IMR-90 (cell line): ENCODE measurements around the gene PLGRKT. TPM values are rescaled to one million over a fixed set of nuclear protein-coding genes. Genes with fewer than 3 reads are reported as not detected.
A peak's percentile ranks its signal among the peaks of the same experiment; 100 is the strongest.

ENCODE experiments used
- ATAC-seq: fragments of 200-7000 bp; cut with Tn5 transposase; 2 replicates; pipeline ENCODE4 v1.9.1; 2020; ENCODE audit warnings: low read depth, mild to moderate bottlenecking, moderate library complexity
- BruUV-seq: library from RNA; stranded (reverse); fragments of 400-500 nt; replicated peaks from 2 replicates; lab custom pipeline; 2021; lab: Mats Ljungman, UMichigan
- CTCF ChIA-PET: fragments of 300-600 bp; formaldehyde crosslinking; extraction: SDS; loops from one replicate; lab custom pipeline; 2021; ENCODE audit warnings: antibody characterized with exemption; lab: Yijun Ruan, JAX
- POLR2A ChIA-PET: fragments of 300-600 bp; sonication (Branson Sonifier 250); formaldehyde crosslinking; loops from one replicate; lab custom pipeline; 2022; ENCODE audit warnings: antibody characterized with exemption; ENCODE audit not compliant: unreplicated experiment; lab: Charles Lee
- DNase-seq: peaks from one replicate; pipeline ENCODE4 v3.0.0; 2013
- H2AFZ ChIP-seq: replicated peaks from 2 replicates; pipeline ENCODE3; 2013; ENCODE audit warnings: low read length, mild to moderate bottlenecking; ENCODE audit not compliant: poor library complexity
- H2AK5ac ChIP-seq: 2 replicates; pipeline ENCODE4 v1.6.1; 2013; ENCODE audit warnings: low read depth, low read length, inconsistent platforms
- H2AK9ac ChIP-seq: replicated peaks from 2 replicates; pipeline ENCODE3; 2013; ENCODE audit warnings: mild to moderate bottlenecking, low read depth, low read length, moderate library complexity; ENCODE audit not compliant: poor library complexity
- H2BK120ac ChIP-seq: 2 replicates; pipeline ENCODE4 v1.6.1; 2013; ENCODE audit warnings: low read depth, low read length, inconsistent platforms
- H2BK15ac ChIP-seq: 3 replicates; pipeline ENCODE4 v1.6.1; 2013; ENCODE audit warnings: low read depth, low read length, inconsistent platforms
- H2BK20ac ChIP-seq: 2 replicates; pipeline ENCODE4 v1.6.1; 2013; ENCODE audit warnings: low read depth, mild to moderate bottlenecking, inconsistent platforms, low read length, moderate library complexity
- H2BK5ac ChIP-seq: 2 replicates; pipeline ENCODE4 v1.6.1; 2013; ENCODE audit warnings: mild to moderate bottlenecking, low read depth, low read length, inconsistent platforms; ENCODE audit not compliant: poor library complexity, severe bottlenecking
- H3K14ac ChIP-seq: replicated peaks from 2 replicates; pipeline ENCODE4 v1.6.1; 2013; ENCODE audit warnings: low read depth, low read length, inconsistent platforms
- H3K18ac ChIP-seq: 2 replicates; pipeline ENCODE4 v1.6.1; 2013; ENCODE audit warnings: low read depth, low read length, control low read depth
- H3K23ac ChIP-seq: 2 replicates; pipeline ENCODE4 v1.6.1; 2013; ENCODE audit warnings: low read depth, low read length, inconsistent platforms
- H3K27ac ChIP-seq: 2 replicates; pipeline ENCODE4 v1.5.1; 2013; ENCODE audit warnings: mild to moderate bottlenecking, control low read depth, low read length; ENCODE audit not compliant: insufficient read depth
- H3K27me3 ChIP-seq: 2 replicates; pipeline ENCODE4 v1.6.1; 2013; ENCODE audit warnings: low read length; ENCODE audit not compliant: control insufficient read depth, insufficient read depth
- H3K36me3 ChIP-seq: 2 replicates; pipeline ENCODE4 v1.6.1; 2013; ENCODE audit warnings: low read length, mixed read lengths; ENCODE audit not compliant: control insufficient read depth, insufficient read depth
- H3K4ac ChIP-seq: 2 replicates; pipeline ENCODE4 v1.6.1; 2013; ENCODE audit warnings: low read depth, low read length, inconsistent platforms
- H3K4me1 ChIP-seq: 2 replicates; pipeline ENCODE4 v1.6.1; 2013; ENCODE audit warnings: low read length, mixed read lengths; ENCODE audit not compliant: control insufficient read depth, insufficient read depth
- H3K4me2 ChIP-seq: 2 replicates; pipeline ENCODE4 v1.6.1; 2013; ENCODE audit warnings: low read depth, mild to moderate bottlenecking, control low read depth, low read length, moderate library complexity
- H3K4me3 ChIP-seq: 2 replicates; pipeline ENCODE4 v1.5.1; 2013; ENCODE audit warnings: low read depth, mild to moderate bottlenecking, control low read depth, low read length, moderate library complexity; ENCODE audit not compliant: insufficient read depth
- H3K56ac ChIP-seq: 2 replicates; pipeline ENCODE4 v1.6.1; 2013; ENCODE audit warnings: low read length, inconsistent platforms; ENCODE audit not compliant: insufficient read depth; ENCODE audit errors: extremely low read depth
- H3K79me1 ChIP-seq, 2 experiments: 2 replicates each; pipeline ENCODE4 v1.6.1; 2013; ENCODE audit warnings: low read length in 2 of 2, inconsistent platforms in 1 of 2, low read depth in 1 of 2
- H3K9ac ChIP-seq: 2 replicates; pipeline ENCODE4 v1.6.1; 2013; ENCODE audit warnings: low read depth, low read length, control low read depth
- H3K9me1 ChIP-seq: 2 replicates; pipeline ENCODE4 v1.6.1; 2013; ENCODE audit warnings: low read length, inconsistent platforms; ENCODE audit not compliant: insufficient read depth
- H3K9me3 ChIP-seq: 2 replicates; pipeline ENCODE4 v1.6.1; 2013; ENCODE audit warnings: low read length; ENCODE audit not compliant: control insufficient read depth, insufficient read depth
- H4K20me1 ChIP-seq: 2 replicates; pipeline ENCODE4 v1.6.1; 2013; ENCODE audit warnings: low read length, inconsistent platforms; ENCODE audit not compliant: insufficient read depth
- H4K5ac ChIP-seq: 2 replicates; pipeline ENCODE4 v1.6.1; 2013; ENCODE audit warnings: mild to moderate bottlenecking, low read depth, low read length, control low read depth
- H4K8ac ChIP-seq, 2 experiments: 2 replicates each; pipeline ENCODE4 v1.6.1; 2013; ENCODE audit warnings: low read depth in 2 of 2, low read length in 2 of 2, control low read depth in 1 of 2, inconsistent platforms in 1 of 2
- H4K91ac ChIP-seq: 2 replicates; pipeline ENCODE4 v1.6.1; 2013; ENCODE audit warnings: low read depth, low read length, inconsistent platforms; ENCODE audit not compliant: insufficient read depth
- BHLHE40 ChIP-seq: fragments of 150-350 bp; IDR thresholded peaks from 2 replicates; pipeline ENCODE4 v1.6.1; 2016; ENCODE audit warnings: mild to moderate bottlenecking, low read depth, low read length
- CHD1 ChIP-seq: IDR thresholded peaks from 2 replicates; pipeline ENCODE4 v1.6.1; 2012; ENCODE audit warnings: low read depth, low read length, improper control_type of control experiment
- MAZ ChIP-seq: IDR thresholded peaks from 2 replicates; pipeline ENCODE4 v1.6.1; 2012; ENCODE audit warnings: low read depth, mild to moderate bottlenecking, low read length, improper control_type of control experiment, moderate library complexity, borderline replicate concordance
- NFE2L2 ChIP-seq: fragments of 150-350 bp; IDR thresholded peaks from 2 replicates; pipeline ENCODE4 v1.6.1; 2016; ENCODE audit warnings: low read depth, mild to moderate bottlenecking, low read length
- RFX5 ChIP-seq: IDR thresholded peaks from 2 replicates; pipeline ENCODE4 v1.8.0; 2012; ENCODE audit warnings: low read depth, mild to moderate bottlenecking, low read length, moderate library complexity
- SMC3 ChIP-seq: fragments of 150-350 bp; IDR thresholded peaks from 2 replicates; pipeline ENCODE4 v1.6.1; 2016; ENCODE audit warnings: low read depth, mild to moderate bottlenecking, antibody characterized with exemption, low read length, moderate library complexity
- WGBS, 2 experiments: methylation state at CpG; one replicate each; pipeline versions ENCODE4 v1.1.5 to v1.1.7; 2013; ENCODE audit warnings: missing lambda C conversion rate in 2 of 2; ENCODE audit not compliant: insufficient read length in 1 of 2; ENCODE audit errors: extremely low coverage in 2 of 2; 5-methylcytosine and 5-hydroxymethylcytosine counted together
- dilution Hi-C: fragments of 300-500 bp; cut with HindIII; formaldehyde crosslinking; loops from one replicate; pipeline ENCODE4 v1.14.3; 2018; ENCODE audit warnings: low sequenced_read_pairs; ENCODE audit not compliant: unreplicated experiment
- in situ Hi-C: fragments of 300-500 bp; cut with MboI; formaldehyde crosslinking; loops from 3 replicates; pipeline ENCODE4 v1.14.3; 2019; ENCODE audit warnings: low sequenced_read_pairs, inconsistent platforms, mixed read lengths
- intact Hi-C: fragments of 100-400 bp; cut with micrococcal nuclease; formaldehyde crosslinking; loops from 2 replicates; pipeline ENCODE4 v1.10.0; 2022
- polyA plus RNA-seq, 3 experiments: library from polyadenylated mRNA; depleted of rRNA; stranded (reverse); fragments of >200 nt; gene quantifications; 2 replicates each; pipeline ENCODE4 v1.2.3, GENCODE V29; 2012; ENCODE audit warnings: low replicate concordance in 1 of 3
- total RNA-seq: library from RNA; depleted of rRNA; stranded (reverse); fragments of >200 nt; gene quantifications from 2 replicates; pipeline ENCODE4 v1.2.3, GENCODE V29; 2012
- TF ChIP-seq, protein P1 (sequence below): fragments of 150-350 bp; IDR thresholded peaks from 2 replicates; pipeline ENCODE4 v1.6.1; 2017; ENCODE audit warnings: mild to moderate bottlenecking, antibody characterized with exemption, low read length, low read depth

Gene PLGRKT
- total and polyA plus RNA-seq, 2 of the 4 experiments (the other 2 are of a cell fraction) = 10.8 to 12.7 TPM

DNA sequence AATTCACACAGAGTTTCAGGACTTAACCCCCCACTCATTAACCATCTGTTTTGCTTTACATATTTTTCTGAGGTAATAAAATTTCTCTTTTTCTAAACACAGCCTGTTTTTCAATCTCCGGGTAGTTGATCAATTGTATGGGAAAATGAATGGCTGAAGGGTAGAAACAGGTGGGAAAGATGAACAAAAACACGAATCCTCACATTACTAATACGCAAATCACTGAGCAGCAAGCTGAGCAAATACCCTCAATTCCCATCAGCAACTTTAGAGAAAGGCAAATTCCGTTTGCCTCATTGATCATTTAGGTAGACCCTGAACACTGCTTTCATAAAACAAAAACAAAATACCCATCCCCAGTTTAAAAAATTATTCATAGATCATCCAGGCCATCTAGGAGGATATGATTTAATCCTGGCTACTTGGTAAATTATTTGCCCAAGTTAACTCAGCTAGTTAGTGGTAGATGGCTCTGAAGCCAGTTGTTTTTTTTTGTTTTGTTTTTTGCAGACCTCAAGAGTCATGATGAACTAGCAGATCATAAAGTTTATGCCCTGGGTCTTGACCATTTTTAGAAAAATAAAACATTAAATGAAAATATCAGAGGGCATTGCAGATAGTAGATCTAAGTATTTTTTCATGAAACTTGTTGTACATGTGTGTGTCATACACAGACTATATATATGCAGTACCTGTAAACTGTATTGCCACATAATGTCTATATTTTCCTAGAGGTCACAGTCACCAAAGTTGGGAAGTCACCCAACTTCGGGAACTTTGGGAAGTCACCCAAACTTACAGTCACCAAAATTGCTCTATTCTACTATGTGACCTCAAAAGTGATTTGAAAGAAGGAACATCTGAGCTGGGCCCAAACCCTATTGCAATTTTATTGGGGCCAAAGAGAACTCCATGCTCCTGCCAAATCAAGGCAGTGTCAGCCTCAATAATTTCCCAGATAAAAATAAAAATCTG is 11.0 kb upstream of the PLGRKT start (continued):
- TF ChIP-seq NFE2L2 = no peak
- no peak for TF ChIP-seq CHD1
- no peak for TF ChIP-seq SMC3

GRCh38 chr9:5448016-5448415 is 10.3 kb upstream of the PLGRKT start:
- Histone ChIP-seq H2BK5ac (no peak overlapping the region), H3K23ac (0 out of 2 replicates have a peak overlapping the region, but pooled peaks have one; percentile 64), H4K5ac (no peak overlapping the region), H3K9me1 (peaks cover 2% of the 10 kb centered on the region; the same call in 1 of the 2 replicates), H3K4me1 (peaks cover 4% of the 10 kb centered on the region), H3K79me1 (peaks cover 0 to 18% of the 10 kb centered on the region in 2 experiments; a peak in 2 of 4 replicates), H2BK15ac (peak overlapping the region; percentile 80; the same call in 1 of the 3 replicates), H2AK9ac (no peak overlapping the region), H3K56ac (no peak overlapping the region), H2BK120ac (peak overlapping the region; percentile 75; the same call in 1 of the 2 replicates), H4K8ac (peak overlapping the region in 1 of 2 experiments; percentile 62; a peak in 3 of 4 replicates), H3K4me3 (no peak overlapping the region), H3K4ac (peak overlapping the region; percentile 80; the same call in 1 of the 2 replicates), H2AK5ac (peak overlapping the region; percentile 44; the same call in 1 of the 2 replicates), H3K14ac (peak overlapping the region; percentile 86), H3K18ac (no peak overlapping the region; the same call in 1 of the 2 replicates), H4K20me1 (no peaks in the 10 kb centered on the region), H3K27ac (no peak overlapping the region), H3K9ac (no peak overlapping the region), H3K9me3 (no peaks in the 10 kb centered on the region), H2AFZ (no peak overlapping the region), H4K91ac (no peak overlapping the region), H3K4me2 (no peak overlapping the region), H2BK20ac (peak overlapping the region; percentile 80; the same call in 1 of the 2 replicates), H3K36me3 (no peaks in the 10 kb centered on the region), H3K27me3 (no peaks in the 10 kb centered on the region)
- intact Hi-C loops = no loop called here
- dilution Hi-C loops = no loop called here
- in situ Hi-C loops = loop anchor here (25.0 kb wide), 1 partner anchor 686 kb away; no protein-coding TSS in a partner anchor
- no TSS peak for BruUV-seq
- ChIA-PET CTCF (no interaction called here), POLR2A (no interaction called here)
- DNase-seq (no peak), ATAC-seq (no peak)
- no CpG with 5 or more reads among the region's 2 CpGs for WGBS, 2 experiments
- TF ChIP-seq RFX5 (no peak), BHLHE40 (no peak), MAZ (no peak), SMC3 (no peak)
- TF ChIP-seq, protein P1, sequence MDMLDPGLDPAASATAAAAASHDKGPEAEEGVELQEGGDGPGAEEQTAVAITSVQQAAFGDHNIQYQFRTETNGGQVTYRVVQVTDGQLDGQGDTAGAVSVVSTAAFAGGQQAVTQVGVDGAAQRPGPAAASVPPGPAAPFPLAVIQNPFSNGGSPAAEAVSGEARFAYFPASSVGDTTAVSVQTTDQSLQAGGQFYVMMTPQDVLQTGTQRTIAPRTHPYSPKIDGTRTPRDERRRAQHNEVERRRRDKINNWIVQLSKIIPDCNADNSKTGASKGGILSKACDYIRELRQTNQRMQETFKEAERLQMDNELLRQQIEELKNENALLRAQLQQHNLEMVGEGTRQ = no peak
